SK-N-MC (cell line): ENCODE measurements around the gene RGS1.

Experiments used
- DNase-seq: peaks from one replicate; pipeline ENCODE4 v3.0.0-alpha.2; 2011; ENCODE audit warnings: low read depth, low spot score
- H3K27ac ChIP-seq: fragments of 200-600 bp; sonication (generic); 2 replicates; pipeline ENCODE4 v1.5.1; 2016; ENCODE audit warnings: mixed run types
- H3K36me3 ChIP-seq: fragments of 200-600 bp; sonication (generic); 2 replicates; pipeline ENCODE4 v1.6.1; 2017; ENCODE audit warnings: antibody characterized with exemption, low read length, mixed read lengths; ENCODE audit not compliant: insufficient read depth
- H3K4me3 ChIP-seq: fragments of 200-600 bp; sonication (generic); 2 replicates; pipeline ENCODE4 v1.5.1; 2016
- H3K9ac ChIP-seq: fragments of 200-600 bp; sonication (generic); 2 replicates; pipeline ENCODE4 v1.8.0; 2017; ENCODE audit warnings: mixed run types, mixed read lengths; ENCODE audit not compliant: insufficient read length
- H3K9me3 ChIP-seq: fragments of 200-600 bp; sonication (generic); 2 replicates; pipeline ENCODE4 v1.6.1; 2017; ENCODE audit warnings: low read depth, mild to moderate bottlenecking, antibody characterized with exemption, low read length, moderate library complexity, mixed read lengths
- EZH2 ChIP-seq: fragments of 200-600 bp; sonication (generic); IDR thresholded peaks from one replicate; pipeline ENCODE4 v1.6.1; 2017; ENCODE audit warnings: antibody characterized with exemption
- FOXP2 ChIP-seq: optimal IDR thresholded peaks from 2 replicates; pipeline ENCODE3; 2011; ENCODE audit warnings: mild to moderate bottlenecking, moderate library complexity; ENCODE audit not compliant: insufficient read depth; ENCODE audit errors: extremely low read length, control extremely low read depth
- POLR2AphosphoS5 ChIP-seq: IDR thresholded peaks from 2 replicates; pipeline ENCODE4 v1.6.1; 2012; ENCODE audit warnings: mild to moderate bottlenecking, low read depth, low read length, borderline replicate concordance

Gene RGS1

GRCh38 chr1:192587386-192588266, 12.1 kb downstream of the RGS1 start:
- H3K9ac ChIP-seq, result no peak overlapping the region
- no peak overlapping the region for H3K4me3 ChIP-seq
- H3K9me3 ChIP-seq, result no peaks in the 10 kb centered on the region
- no peak overlapping the region for H3K27ac ChIP-seq
- H3K36me3 ChIP-seq, result no peaks in the 10 kb centered on the region
- TF ChIP-seq FOXP2, result no peak
- no peak for TF ChIP-seq EZH2
- no peak for TF ChIP-seq POLR2AphosphoS5
- no peak for DNase-seq

GRCh38 chr1:192588546-192588945, 13.0 kb downstream of the RGS1 start:
- H3K9ac ChIP-seq, result no peak overlapping the region
- TF ChIP-seq EZH2 (no peak), FOXP2 (no peak), POLR2AphosphoS5 (no peak)
- no peak for DNase-seq
- H3K36me3 ChIP-seq, result no peaks in the 10 kb centered on the region
- no peak overlapping the region for H3K27ac ChIP-seq
- H3K4me3 ChIP-seq, result no peak overlapping the region
- H3K9me3 ChIP-seq, result no peaks in the 10 kb centered on the region

- no peak for DNase-seq
- Histone ChIP-seq H3K4me3 (no peak overlapping the region), H3K36me3 (no peaks in the 10 kb centered on the region), H3K27ac (no peak overlapping the region), H3K9me3 (no peaks in the 10 kb centered on the region), H3K9ac (no peak overlapping the region)
- TF ChIP-seq POLR2AphosphoS5 (no peak), EZH2 (no peak), FOXP2 (no peak)
These were observed 14.2 kb downstream of the RGS1 start for GRCh38 chr1:192589813-192590212.

- no peak overlapping the region for H3K9ac ChIP-seq
- no peak for DNase-seq
- H3K27ac ChIP-seq, result no peak overlapping the region
- TF ChIP-seq FOXP2 (no peak), POLR2AphosphoS5 (no peak), EZH2 (no peak)
- H3K4me3 ChIP-seq, result no peak overlapping the region
- H3K36me3 ChIP-seq, result no peaks in the 10 kb centered on the region
- H3K9me3 ChIP-seq, result no peaks in the 10 kb centered on the region
These were observed 16.9 kb downstream of the RGS1 start for GRCh38 chr1:192592517-192592916.

- H3K4me3 ChIP-seq, result no peak overlapping the region
- H3K27ac ChIP-seq, result no peak overlapping the region
- no peaks in the 10 kb centered on the region for H3K36me3 ChIP-seq
- TF ChIP-seq EZH2 (no peak), POLR2AphosphoS5 (no peak), FOXP2 (no peak)
- no peak for DNase-seq
- H3K9me3 ChIP-seq, result no peaks in the 10 kb centered on the region
- no peak overlapping the region for H3K9ac ChIP-seq
These were observed 17.6 kb downstream of the RGS1 start for GRCh38 chr1:192592981-192593708.

GRCh38 chr1:192595299-192595698, 19.7 kb downstream of the RGS1 start:
- Histone ChIP-seq H3K4me3 (no peak overlapping the region), H3K9ac (no peak overlapping the region), H3K27ac (no peak overlapping the region), H3K36me3 (no peaks in the 10 kb centered on the region), H3K9me3 (no peaks in the 10 kb centered on the region)
- TF ChIP-seq FOXP2 (no peak), EZH2 (no peak), POLR2AphosphoS5 (no peak)
- DNase-seq, result no peak

GRCh38 chr1:192598589-192598988, 23.0 kb downstream of the RGS1 start:
- no peak for DNase-seq
- Histone ChIP-seq H3K27ac (no peak overlapping the region), H3K4me3 (no peak overlapping the region)

GRCh38 chr1:192600275-192600674, 24.7 kb downstream of the RGS1 start:
- H3K9ac ChIP-seq, result no peak overlapping the region
- no peak for TF ChIP-seq POLR2AphosphoS5
- no peak for TF ChIP-seq FOXP2
- TF ChIP-seq EZH2, result no peak
- H3K36me3 ChIP-seq, result no peaks in the 10 kb centered on the region
- no peak overlapping the region for H3K27ac ChIP-seq
- no peaks in the 10 kb centered on the region for H3K9me3 ChIP-seq
- no peak overlapping the region for H3K4me3 ChIP-seq
- no peak for DNase-seq

More at GRCh38 chr1:192598589-192598988, 23.0 kb downstream of the RGS1 start:
- H3K9me3 ChIP-seq, result no peaks in the 10 kb centered on the region
- no peaks in the 10 kb centered on the region for H3K36me3 ChIP-seq
- no peak for TF ChIP-seq POLR2AphosphoS5
- TF ChIP-seq FOXP2, result no peak
- H3K9ac ChIP-seq, result no peak overlapping the region
